IPS-18a (cell line): Measurements from ENCODE around the gene SPDYE1.
"Not testable (repeated sequence)": the region's sequence is repeated elsewhere in the genome, so short reads cannot be mapped to it uniquely, and the experiment has no call there.

Experiments used
- H3K27ac ChIP-seq: one replicate; pipeline ENCODE4 v1.5.1; 2013; ENCODE audit warnings: low read length
- H3K27me3 ChIP-seq: one replicate; pipeline ENCODE4 v1.6.1; 2013; ENCODE audit warnings: mild to moderate bottlenecking, low read length; ENCODE audit not compliant: control insufficient read depth, insufficient read depth
- H3K36me3 ChIP-seq: one replicate; pipeline ENCODE4 v1.6.1; 2013; ENCODE audit warnings: low read depth, low read length; ENCODE audit not compliant: control insufficient read depth
- H3K4me1 ChIP-seq: one replicate; pipeline ENCODE4 v1.6.1; 2013; ENCODE audit warnings: low read depth, low read length; ENCODE audit not compliant: control insufficient read depth
- H3K4me3 ChIP-seq: one replicate; pipeline ENCODE4 v1.5.1; 2013; ENCODE audit warnings: low read length
- H3K9ac ChIP-seq: one replicate; pipeline ENCODE4 v1.6.1; 2013; ENCODE audit warnings: mild to moderate bottlenecking, low read length, moderate library complexity
- H3K9me3 ChIP-seq: one replicate; pipeline ENCODE4 v1.6.1; 2013; ENCODE audit warnings: low read depth, low read length; ENCODE audit not compliant: control insufficient read depth

Gene SPDYE1

GRCh38 chr7:43997532-43997931 is at the start of gene SPDYE1:
Gene SPDYE1 (plus strand): TSS chr7:43997897. CDS start chr7:43999950, 2,053 bp downstream.
- H3K9me3 ChIP-seq, H3K27ac ChIP-seq, H3K27me3 ChIP-seq, H3K9ac ChIP-seq, H3K4me1 ChIP-seq, H3K36me3 ChIP-seq, H3K4me3 ChIP-seq: not testable (repeated sequence)

GRCh38 chr7:43952028-43952427 is 45.7 kb upstream of the SPDYE1 start:
- H3K27ac ChIP-seq: no peak overlapping the region
- no peaks in the 10 kb centered on the region for H3K36me3 ChIP-seq
- no peaks in the 10 kb centered on the region for H3K9me3 ChIP-seq
- H3K9ac ChIP-seq: no peak overlapping the region
- no peaks in the 10 kb centered on the region for H3K4me1 ChIP-seq
- no peak overlapping the region for H3K4me3 ChIP-seq
- no peaks in the 10 kb centered on the region for H3K27me3 ChIP-seq

- Histone ChIP-seq H3K36me3 (no peaks in the 10 kb centered on the region), H3K9ac (no peak overlapping the region), H3K4me1 (no peaks in the 10 kb centered on the region), H3K27me3 (no peaks in the 10 kb centered on the region), H3K27ac (no peak overlapping the region), H3K9me3 (no peaks in the 10 kb centered on the region), H3K4me3 (no peak overlapping the region)
Measured at GRCh38 chr7:43953071-43953470, 44.6 kb upstream of the SPDYE1 start.

- H3K9ac ChIP-seq: no peak overlapping the region
- no peaks in the 10 kb centered on the region for H3K4me1 ChIP-seq
- no peaks in the 10 kb centered on the region for H3K9me3 ChIP-seq
- no peak overlapping the region for H3K4me3 ChIP-seq
- H3K36me3 ChIP-seq: no peaks in the 10 kb centered on the region
- H3K27ac ChIP-seq: no peak overlapping the region
- no peaks in the 10 kb centered on the region for H3K27me3 ChIP-seq
Measured at GRCh38 chr7:43954524-43955228, 43.0 kb upstream of the SPDYE1 start.

- Histone ChIP-seq H3K9ac (no peak overlapping the region), H3K27me3 (no peaks in the 10 kb centered on the region), H3K4me1 (no peaks in the 10 kb centered on the region), H3K27ac (no peak overlapping the region), H3K4me3 (no peak overlapping the region), H3K9me3 (no peaks in the 10 kb centered on the region), H3K36me3 (no peaks in the 10 kb centered on the region)
Measured at GRCh38 chr7:43956027-43956426, 41.7 kb upstream of the SPDYE1 start.

GRCh38 chr7:43960933-43961332 is 36.8 kb upstream of the SPDYE1 start:
- Histone ChIP-seq H3K9me3 (no peaks in the 10 kb centered on the region), H3K4me3 (no peak overlapping the region), H3K27ac (no peak overlapping the region), H3K9ac (no peak overlapping the region), H3K27me3 (no peaks in the 10 kb centered on the region), H3K36me3 (no peaks in the 10 kb centered on the region), H3K4me1 (no peaks in the 10 kb centered on the region)

GRCh38 chr7:43966392-43966791 is 31.3 kb upstream of the SPDYE1 start:
- H3K4me3 ChIP-seq, H3K36me3 ChIP-seq, H3K4me1 ChIP-seq, H3K9me3 ChIP-seq, H3K9ac ChIP-seq, H3K27ac ChIP-seq, H3K27me3 ChIP-seq: not testable (repeated sequence)

- not testable (repeated sequence) for H3K4me1 ChIP-seq
Measured at GRCh38 chr7:43968172-43969040, 29.3 kb upstream of the SPDYE1 start.

GRCh38 chr7:43969586-43969985 is 28.1 kb upstream of the SPDYE1 start:
- not testable (repeated sequence) for H3K4me1 ChIP-seq, H3K27me3 ChIP-seq, H3K4me3 ChIP-seq, H3K36me3 ChIP-seq, H3K27ac ChIP-seq, H3K9me3 ChIP-seq, H3K9ac ChIP-seq

More at GRCh38 chr7:43968172-43969040, 29.3 kb upstream of the SPDYE1 start:
- H3K4me3 ChIP-seq, H3K9ac ChIP-seq, H3K9me3 ChIP-seq, H3K36me3 ChIP-seq, H3K27ac ChIP-seq, H3K27me3 ChIP-seq: not testable (repeated sequence)

GRCh38 chr7:43970698-43971097 is 27.0 kb upstream of the SPDYE1 start:
- not testable (repeated sequence) for H3K27ac ChIP-seq, H3K36me3 ChIP-seq, H3K9ac ChIP-seq, H3K9me3 ChIP-seq, H3K4me3 ChIP-seq, H3K4me1 ChIP-seq, H3K27me3 ChIP-seq

- H3K4me3 ChIP-seq, H3K4me1 ChIP-seq, H3K9me3 ChIP-seq, H3K27me3 ChIP-seq, H3K9ac ChIP-seq, H3K36me3 ChIP-seq, H3K27ac ChIP-seq: not testable (repeated sequence)
Measured at GRCh38 chr7:43974033-43974573, 23.6 kb upstream of the SPDYE1 start.
